GM21717 (cell line): ENCODE measurements around the gene ABCC3.

Source experiments
- ATAC-seq: cut with Tn5 transposase; IDR thresholded peaks from one replicate; pipeline ENCODE4 v1.9.1; 2021; ENCODE audit warnings: mild to moderate bottlenecking, moderate library complexity; ENCODE audit not compliant: unreplicated experiment

The ABCC3 gene

GRCh38 chr17:50728881-50729765 is 94.4 kb downstream of the ABCC3 start:
- no peak for ATAC-seq

DNA sequence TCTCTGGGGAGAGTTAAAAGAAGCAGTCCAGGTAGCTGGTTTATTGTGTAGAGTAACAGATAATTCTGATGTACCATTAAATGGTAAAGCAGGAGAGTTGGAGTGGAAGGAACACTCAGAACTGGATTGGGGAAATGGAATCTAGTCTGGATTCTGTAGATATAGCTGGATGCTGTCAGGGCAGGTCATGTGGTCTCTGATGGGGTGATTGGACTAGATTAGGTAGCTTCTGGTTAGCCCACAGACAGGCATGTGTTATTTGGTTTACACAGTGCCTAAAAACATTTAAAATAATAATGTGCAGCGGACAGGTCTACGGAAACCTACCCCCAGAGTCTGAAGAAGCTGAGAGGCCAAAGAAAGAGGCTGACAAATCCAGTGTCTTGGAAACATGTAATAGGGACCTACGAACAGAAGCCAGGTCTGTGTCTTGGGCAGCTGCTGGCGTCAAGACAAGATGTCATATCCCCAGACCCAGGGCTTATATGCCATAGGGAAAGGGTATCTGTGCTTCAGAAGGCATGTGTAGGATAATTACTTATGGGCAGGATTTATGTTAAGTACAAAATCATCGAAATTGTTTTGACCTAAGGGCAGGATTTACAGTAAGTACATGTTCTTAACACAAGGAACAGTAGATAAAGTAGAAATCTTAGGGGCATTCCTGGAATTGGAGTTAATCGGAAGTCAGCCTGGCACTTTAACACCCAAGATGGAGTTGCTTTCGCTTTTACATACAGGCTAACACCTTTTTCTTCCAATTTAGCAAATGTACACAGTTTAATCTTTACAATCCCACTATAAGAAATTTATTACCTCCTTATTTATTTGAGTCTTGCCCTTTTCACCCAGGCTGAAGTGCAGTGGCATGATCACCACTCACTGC is 97.1 kb downstream of the ABCC3 start:
- ATAC-seq: no peak

DNA sequence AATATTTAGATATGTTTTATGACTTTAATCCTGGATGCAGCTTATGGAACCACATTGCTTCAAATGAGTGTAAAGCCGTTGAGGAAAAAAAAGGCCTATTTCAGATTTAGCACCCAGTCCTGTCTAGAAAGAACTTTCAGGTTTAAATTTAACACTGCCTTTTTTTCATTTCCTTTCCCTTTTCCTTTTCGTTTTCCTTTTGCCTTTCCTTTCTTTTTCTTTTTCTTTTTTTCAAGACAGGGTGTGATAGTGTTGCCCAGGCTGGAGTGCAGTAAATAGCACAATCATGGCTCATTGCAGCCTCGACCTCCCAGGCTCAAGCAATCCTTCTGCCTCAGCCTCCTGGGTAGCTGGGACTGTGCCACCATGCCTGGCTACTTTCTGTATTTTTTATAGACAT is 100.6 kb downstream of the ABCC3 start:
- ATAC-seq: no peak

GRCh38 chr17:50737118-50737698 is 102.5 kb downstream of the ABCC3 start:
- ATAC-seq: no peak

DNA sequence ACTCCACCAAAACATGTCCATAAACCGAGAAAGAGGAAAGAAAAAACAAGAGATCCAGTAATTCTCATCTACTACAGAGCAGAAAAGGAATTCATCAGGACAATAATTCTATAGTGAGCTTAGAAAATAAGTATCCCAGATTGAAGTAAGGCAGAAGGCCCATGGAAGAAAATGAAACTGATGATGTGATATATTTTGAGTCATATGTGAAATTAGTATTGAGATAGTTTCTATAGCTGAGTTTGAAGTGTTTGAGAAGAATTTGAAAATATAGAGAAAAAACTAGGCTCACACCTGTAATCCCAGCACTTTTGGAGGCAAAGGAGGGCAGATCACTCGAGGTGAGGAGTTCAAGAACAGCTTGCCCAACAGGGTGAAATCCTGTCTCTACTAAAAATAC is 104.4 kb downstream of the ABCC3 start:
- ATAC-seq: no peak
